HG02571 (cell line): ENCODE measurements around the gene DCAF4.
"Not testable (repeated sequence)": the region's sequence is repeated elsewhere in the genome, so short reads cannot be mapped to it uniquely, and the experiment has no call there.

Experiments used
- ATAC-seq: cut with Tn5 transposase; IDR thresholded peaks from one replicate; pipeline ENCODE4 v1.9.1; 2021; ENCODE audit warnings: mild to moderate bottlenecking, moderate library complexity; ENCODE audit not compliant: unreplicated experiment

DCAF4 gene

GRCh38 chr14:72929316-72930080 lies 3.2 kb downstream of the DCAF4 start:
- no peak for ATAC-seq

- ATAC-seq, result no peak
Measured at GRCh38 chr14:72932893-72933292, 6.6 kb downstream of the DCAF4 start.

- no peak for ATAC-seq
Measured at GRCh38 chr14:72939630-72940029, 13.4 kb downstream of the DCAF4 start.

GRCh38 chr14:72941286-72941985 lies 15.2 kb downstream of the DCAF4 start:
- no peak for ATAC-seq

GRCh38 chr14:72942934-72943333 lies 16.7 kb downstream of the DCAF4 start:
- no peak for ATAC-seq

GRCh38 chr14:72943876-72944430 lies 17.7 kb downstream of the DCAF4 start:
- no peak for ATAC-seq

GRCh38 chr14:72945356-72946027 lies 19.2 kb downstream of the DCAF4 start:
- ATAC-seq, result no peak

GRCh38 chr14:72946491-72946890 lies 20.2 kb downstream of the DCAF4 start:
- no peak for ATAC-seq

- no peak for ATAC-seq
Measured at GRCh38 chr14:72947366-72948160, 21.3 kb downstream of the DCAF4 start.

- no peak for ATAC-seq
Measured at GRCh38 chr14:72948481-72949138, 22.3 kb downstream of the DCAF4 start.

- no peak for ATAC-seq
Measured at GRCh38 chr14:72952171-72952570, 25.9 kb downstream of the DCAF4 start.

- not testable (repeated sequence) for ATAC-seq
Measured at GRCh38 chr14:72956741-72957140, 30.5 kb downstream of the DCAF4 start.

- no peak for ATAC-seq
Measured at GRCh38 chr14:72957213-72957612, 30.9 kb downstream of the DCAF4 start.

- no peak for ATAC-seq
Measured at GRCh38 chr14:72958548-72958947, 32.3 kb downstream of the DCAF4 start.

GRCh38 chr14:72961016-72961415 lies 34.8 kb downstream of the DCAF4 start:
- ATAC-seq, result not testable (repeated sequence)

- no peak for ATAC-seq
Measured at GRCh38 chr14:72961579-72962335, 35.5 kb downstream of the DCAF4 start.

- ATAC-seq, result not testable (repeated sequence)
Measured at GRCh38 chr14:72962336-72962754, 36.1 kb downstream of the DCAF4 start.

- no peak for ATAC-seq
Measured at GRCh38 chr14:72962829-72963312, 36.6 kb downstream of the DCAF4 start.

GRCh38 chr14:72965249-72965648 lies 39.0 kb downstream of the DCAF4 start:
- ATAC-seq, result no peak
